GM12875 (cell line): ENCODE data around the gene SDR42E1.

Experiments
- H3K4me3 ChIP-seq: one replicate; pipeline ENCODE4 v1.5.1; 2011; ENCODE audit warnings: low read depth, low read length, control low read depth
- CTCF ChIP-seq: IDR thresholded peaks from 2 replicates; pipeline ENCODE4 v1.5.1; 2011; ENCODE audit warnings: low read depth, mild to moderate bottlenecking, control low read depth, inconsistent platforms, low read length, moderate library complexity, borderline replicate concordance; ENCODE audit not compliant: insufficient read depth

Gene SDR42E1

GRCh38 chr16:81940781-81941560, 70.3 kb downstream of the SDR42E1 start:
- no peak overlapping the region for H3K4me3 ChIP-seq
- no peak for TF ChIP-seq CTCF

- H3K4me3 ChIP-seq = no peak overlapping the region
- TF ChIP-seq CTCF = no peak
Observed at GRCh38 chr16:81939164-81940056, 71.9 kb downstream of the SDR42E1 start.
